ENCODE measurements around the gene SOX10.

GRCh38 chr22:37985751-37986281 lies 1.5 kb upstream of the SOX10 start:
- TF ChIP-seq CTCF (IDR thresholded peaks at IDR 0.05 in 2 of 3, conservative IDR thresholded peaks at IDR 0.05 in 1 of 3; ENCODE audit: borderline replicate concordance in 1 of 3, insufficient read depth in 1 of 3, low read depth in 2 of 3, low read length in 2 of 3) = no peak
- no peak for TF ChIP-seq JUND (IDR thresholded peaks at IDR 0.05)
